Thoracic aorta (tissue), 2 donors: Measurements from ENCODE around the gene GPR160. TPM values are rescaled to one million over a fixed set of nuclear protein-coding genes. Genes with fewer than 3 reads are reported as not detected.

ENCODE experiments used
- ATAC-seq: fragments of 150-250 bp; one replicate; pipeline ENCODE4 v1.8.0; 2017; ENCODE audit warnings: low read depth; ENCODE audit not compliant: insufficient number of reproducible peaks, low FRiP score
- DNase-seq: peaks from one replicate; pipeline ENCODE4 v3.0.0-alpha.2; 2020; ENCODE audit warnings: low spot score
- H3K27ac ChIP-seq, 2 donors: fragments of 200-600 bp; sonication (generic); 1 replicate in 1 of 2; 2 replicates in 1 of 2; pipeline ENCODE4 v1.5.1; 2016; ENCODE audit warnings: mild to moderate bottlenecking in 2 of 2, moderate library complexity in 2 of 2
- H3K27me3 ChIP-seq: fragments of 200-600 bp; sonication (generic); replicated peaks from 2 replicates; pipeline ENCODE4 v1.6.0; 2016; ENCODE audit warnings: mild to moderate bottlenecking; ENCODE audit not compliant: insufficient read depth
- H3K36me3 ChIP-seq: fragments of 200-600 bp; sonication (generic); one replicate; pipeline ENCODE4 v1.5.1; 2016
- H3K4me1 ChIP-seq, 2 donors: fragments of 200-600 bp; sonication (generic); 1 replicate in 1 of 2; 2 replicates in 1 of 2; pipeline versions ENCODE4 v1.5.1 to v1.6.0; 2016; ENCODE audit warnings: low read depth in 2 of 2, mild to moderate bottlenecking in 1 of 2; ENCODE audit not compliant: control insufficient read depth in 1 of 2
- H3K4me3 ChIP-seq: fragments of 200-600 bp; sonication (generic); 2 replicates; pipeline ENCODE4 v1.5.1; 2016; ENCODE audit warnings: mild to moderate bottlenecking
- H3K9me3 ChIP-seq: fragments of 200-600 bp; sonication (generic); 2 replicates; pipeline ENCODE4 v1.5.1; 2016
- CTCF ChIP-seq: fragments of 200-600 bp; sonication (generic); IDR thresholded peaks from one replicate; pipeline ENCODE4 v1.5.1; 2019; ENCODE audit warnings: antibody characterized with exemption
- total RNA-seq, 2 donors: library from RNA; depleted of rRNA; stranded (reverse); fragments of >200 nt; gene quantifications; one replicate each; pipeline versions ENCODE4 v1.1.0 to v1.2.3, GENCODE V29; 2016

The GPR160 gene
- total RNA-seq, 2 donors from 2014 or later = 2.2 to 2.3 TPM

DNA sequence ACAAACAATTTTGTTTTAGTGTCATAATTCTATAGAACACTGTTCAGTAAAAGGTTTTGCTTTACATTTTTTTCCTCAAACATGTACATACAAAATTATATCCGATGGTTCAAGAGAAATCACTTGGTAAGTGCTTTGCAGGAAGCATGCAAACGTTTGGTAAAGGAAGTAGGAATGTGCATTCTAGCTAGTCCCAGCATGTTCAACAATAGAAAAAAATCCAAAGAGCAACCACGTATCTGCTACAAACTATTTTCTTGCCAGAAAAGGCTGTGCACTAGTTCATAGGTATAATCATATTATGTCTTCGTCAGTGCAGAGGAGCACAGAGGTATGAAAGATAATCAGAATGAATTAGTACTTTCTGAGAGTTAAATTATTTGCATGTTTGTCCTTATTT is 58.0 kb downstream of the GPR160 start:
- H3K27ac ChIP-seq = no peak overlapping the region
- H3K9me3 ChIP-seq = no peaks in the 10 kb centered on the region
- no peak overlapping the region for H3K4me3 ChIP-seq
- ATAC-seq (no peak), DNase-seq (no peak)
- no peaks in the 10 kb centered on the region for H3K4me1 ChIP-seq
- no peaks in the 10 kb centered on the region for H3K27me3 ChIP-seq
- H3K36me3 ChIP-seq = peaks cover 52% of the 10 kb centered on the region
- TF ChIP-seq CTCF = no peak

- ATAC-seq (no peak), DNase-seq (no peak)
- Histone ChIP-seq H3K4me1 (no peaks in the 10 kb centered on the region), H3K27ac (no peak overlapping the region), H3K27me3 (no peaks in the 10 kb centered on the region), H3K36me3 (peaks cover 52% of the 10 kb centered on the region), H3K4me3 (no peak overlapping the region), H3K9me3 (no peaks in the 10 kb centered on the region)
- TF ChIP-seq CTCF = no peak
Measured at GRCh38 chr3:170096342-170096741, 58.5 kb downstream of the GPR160 start.

GRCh38 chr3:170098753-170099152 is 61.0 kb downstream of the GPR160 start:
- Histone ChIP-seq H3K27me3 (no peaks in the 10 kb centered on the region), H3K4me3 (no peak overlapping the region), H3K27ac (no peak overlapping the region), H3K4me1 (no peaks in the 10 kb centered on the region), H3K36me3 (peaks cover 62% of the 10 kb centered on the region), H3K9me3 (no peaks in the 10 kb centered on the region)
- no peak for ATAC-seq
- TF ChIP-seq CTCF = no peak
- no peak for DNase-seq

- TF ChIP-seq CTCF = no peak
- Histone ChIP-seq H3K36me3 (peaks cover 47% of the 10 kb centered on the region), H3K27ac (no peak overlapping the region), H3K4me1 (no peaks in the 10 kb centered on the region), H3K9me3 (no peaks in the 10 kb centered on the region), H3K27me3 (no peaks in the 10 kb centered on the region), H3K4me3 (no peak overlapping the region)
- no peak for ATAC-seq
- no peak for DNase-seq
Measured at GRCh38 chr3:170100944-170101343, 63.1 kb downstream of the GPR160 start.

GRCh38 chr3:170102431-170102830 is 64.6 kb downstream of the GPR160 start:
- Histone ChIP-seq H3K4me1 (no peaks in the 10 kb centered on the region), H3K36me3 (peaks cover 36% of the 10 kb centered on the region), H3K27me3 (no peaks in the 10 kb centered on the region), H3K4me3 (no peak overlapping the region), H3K9me3 (no peaks in the 10 kb centered on the region), H3K27ac (no peak overlapping the region)
- TF ChIP-seq CTCF = no peak
- ATAC-seq (no peak), DNase-seq (no peak)
